Upper lobe of left lung (tissue), 6 donors: ENCODE measurements around the gene KDM5A. TPM values are rescaled to one million over a fixed set of nuclear protein-coding genes. Genes with fewer than 3 reads are reported as not detected.

ENCODE experiments used
- ATAC-seq, 2 donors: fragments of 200-7000 bp; cut with Tn5 transposase; one replicate each; pipeline ENCODE4 v1.9.1; 2022; ENCODE audit warnings: mild to moderate bottlenecking in 2 of 2, moderate library complexity in 2 of 2; ENCODE audit not compliant: low FRiP score in 2 of 2
- DNase-seq, 2 donors: peaks; one replicate each; pipeline ENCODE4 v3.0.0-alpha.2; 2019 to 2020
- H3K27ac ChIP-seq, 4 donors: fragments of 200-600 bp; sonication (generic); one replicate each; pipeline ENCODE4 v1.5.1; 2016 to 2019
- H3K27me3 ChIP-seq, 4 donors: fragments of 200-600 bp; sonication (generic); one replicate each; pipeline ENCODE4 v1.5.1; 2017 to 2019
- H3K36me3 ChIP-seq, 4 donors: fragments of 200-600 bp; sonication (generic); one replicate each; pipeline ENCODE4 v1.5.1; 2016 to 2019
- H3K4me1 ChIP-seq, 4 donors: fragments of 200-600 bp; sonication (generic); one replicate each; pipeline ENCODE4 v1.5.1; 2018 to 2019
- H3K4me3 ChIP-seq, 4 donors: fragments of 200-600 bp; sonication (generic); one replicate each; pipeline ENCODE4 v1.5.1; 2017 to 2019; ENCODE audit warnings: mild to moderate bottlenecking in 2 of 4, moderate library complexity in 1 of 4
- H3K9me3 ChIP-seq, 4 donors: fragments of 200-600 bp; sonication (generic); one replicate each; pipeline ENCODE4 v1.5.1; 2018 to 2019
- CTCF ChIP-seq, 6 experiments: fragments of 450-650 bp in 4 of 6; fragments of 200-600 bp in 2 of 6; sonication (generic) in 2 of 6; IDR thresholded peaks; one replicate each; pipeline ENCODE4 v1.5.1; 2016 to 2019; ENCODE audit warnings: antibody characterized with exemption in 6 of 6
- EP300 ChIP-seq, 4 donors: sonication (generic); formaldehyde crosslinking; IDR thresholded peaks; one replicate each; pipeline ENCODE4 v1.5.1; 2017; ENCODE audit warnings: antibody characterized with exemption in 4 of 4, control low read depth in 2 of 4
- POLR2A ChIP-seq, 4 donors: fragments of 450-650 bp; IDR thresholded peaks; one replicate each; pipeline ENCODE4 v1.5.1; 2016 to 2017; ENCODE audit warnings: antibody characterized with exemption in 4 of 4, mild to moderate bottlenecking in 2 of 4
- POLR2AphosphoS5 ChIP-seq, 2 donors: sonication (generic); formaldehyde crosslinking; IDR thresholded peaks; one replicate each; pipeline ENCODE4 v1.5.1; 2017; ENCODE audit warnings: antibody characterized with exemption in 2 of 2
- WGBS, 2 donors: methylation state at CpG; one replicate each; pipeline ENCODE4 v1.1.5; 2017 to 2018; 5-methylcytosine and 5-hydroxymethylcytosine counted together
- total RNA-seq, 6 donors: library from RNA; depleted of rRNA in 4 of 6; stranded (reverse); fragments of >200 nt in 4 of 6; gene quantifications; one replicate each; pipeline versions ENCODE4 v1.1.0 to v1.2.1, GENCODE V29; 2016 to 2021
- donor health status: DM: no; HTN: no; CAD: no; lungs with moderate emphysema.
- donor health status: DM: no; HTN: yes; CAD: no; lungs with severe emphysema.

Gene KDM5A
- total RNA-seq, 6 donors from 2014 or later: 51.2 to 79.6 (median 60.1) TPM

GRCh38 chr12:234891-235415 lies 154.2 kb downstream of the KDM5A start:
- DNase-seq: no peak
- H3K9me3 ChIP-seq: peaks cover 0 to 23% (median 7%) of the 10 kb centered on the region in 4 donors

DNA sequence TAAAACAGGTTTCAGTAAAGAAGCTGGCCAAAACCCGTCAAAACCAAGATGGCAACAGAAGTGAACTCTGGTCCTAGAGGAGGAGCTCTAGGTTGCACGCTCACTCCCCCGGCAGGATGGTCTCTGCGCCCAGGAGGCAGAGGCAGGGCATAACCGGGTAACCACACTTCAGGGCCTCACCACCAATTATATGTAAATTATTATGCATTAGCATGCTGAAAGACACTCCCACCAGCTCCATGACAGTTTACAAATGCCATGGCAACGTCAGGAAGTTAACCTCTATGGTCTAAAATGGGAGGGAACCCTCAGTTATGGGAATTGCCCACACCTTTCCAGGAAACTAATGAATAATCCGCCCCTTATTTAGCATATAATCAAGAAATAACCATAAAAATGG lies 155.1 kb downstream of the KDM5A start:
- ATAC-seq (no peak), DNase-seq (no peak)
- no peaks in the 10 kb centered on the region for H3K27me3 ChIP-seq
- peaks cover 0 to 23% (median 7%) of the 10 kb centered on the region in 4 donors for H3K9me3 ChIP-seq
- WGBS, 2 donors: 76 to 86% methylated on average over 7 of the region's 7 CpGs
- H3K36me3 ChIP-seq: no peaks in the 10 kb centered on the region
- no peak overlapping the region for H3K4me3 ChIP-seq
- H3K4me1 ChIP-seq: no peaks in the 10 kb centered on the region
- H3K27ac ChIP-seq: no peak overlapping the region
- TF ChIP-seq EP300 (IDR thresholded peaks at IDR 0.05) (no peak), CTCF (IDR thresholded peaks at IDR 0.05) (no peak), POLR2AphosphoS5 (IDR thresholded peaks at IDR 0.05) (no peak), POLR2A (IDR thresholded peaks at IDR 0.05) (no peak)

More at GRCh38 chr12:234891-235415, 154.2 kb downstream of the KDM5A start:
- no peaks in the 10 kb centered on the region for H3K27me3 ChIP-seq
- no peak overlapping the region for H3K27ac ChIP-seq
- ATAC-seq: no peak
- H3K36me3 ChIP-seq: no peaks in the 10 kb centered on the region
- 87 to 97% methylated on average over 10 of the region's 10 CpGs for WGBS, 2 donors
- no peak overlapping the region for H3K4me3 ChIP-seq
- H3K4me1 ChIP-seq: no peaks in the 10 kb centered on the region
- TF ChIP-seq CTCF (IDR thresholded peaks at IDR 0.05) (no peak), EP300 (IDR thresholded peaks at IDR 0.05) (no peak), POLR2AphosphoS5 (IDR thresholded peaks at IDR 0.05) (no peak), POLR2A (IDR thresholded peaks at IDR 0.05) (no peak)

- TF ChIP-seq POLR2AphosphoS5 (IDR thresholded peaks at IDR 0.05): no peak
- TF ChIP-seq POLR2A (IDR thresholded peaks at IDR 0.05): no peak
- no peak for TF ChIP-seq CTCF (IDR thresholded peaks at IDR 0.05)
- TF ChIP-seq EP300 (IDR thresholded peaks at IDR 0.05): no peak
- H3K9me3 ChIP-seq: peaks cover 0 to 23% (median 7%) of the 10 kb centered on the region in 4 donors
- 77 to 79% methylated on average over 3 of the region's 3 CpGs for WGBS, 2 donors
- no peaks in the 10 kb centered on the region for H3K27me3 ChIP-seq
- no peak overlapping the region for H3K4me3 ChIP-seq
- ATAC-seq (no peak), DNase-seq (no peak)
- no peaks in the 10 kb centered on the region for H3K4me1 ChIP-seq
- no peaks in the 10 kb centered on the region for H3K36me3 ChIP-seq
- H3K27ac ChIP-seq: no peak overlapping the region
Observed at GRCh38 chr12:233615-233968, 155.5 kb downstream of the KDM5A start.

GRCh38 chr12:232731-233614 lies 156.1 kb downstream of the KDM5A start:
- ATAC-seq: peak in 1 of 2 donors; percentile 47

More at GRCh38 chr12:232731-233614, 156.1 kb downstream of the KDM5A start:
- Histone ChIP-seq H3K36me3 (no peaks in the 10 kb centered on the region), H3K4me1 (no peaks in the 10 kb centered on the region), H3K4me3 (no peak overlapping the region), H3K27ac (no peak overlapping the region), H3K9me3 (peaks cover 0 to 23% (median 7%) of the 10 kb centered on the region in 4 donors), H3K27me3 (no peaks in the 10 kb centered on the region)
- no peak for DNase-seq
- no peak for TF ChIP-seq CTCF (IDR thresholded peaks at IDR 0.05)
- no peak for TF ChIP-seq EP300 (IDR thresholded peaks at IDR 0.05)
- no peak for TF ChIP-seq POLR2A (IDR thresholded peaks at IDR 0.05)
- no peak for TF ChIP-seq POLR2AphosphoS5 (IDR thresholded peaks at IDR 0.05)
- WGBS, 2 donors: 45 to 51% methylated on average over 12 to 19 of the region's 19 CpGs
